ENCODE data around the gene A4GNT.

Gene A4GNT

DNA sequence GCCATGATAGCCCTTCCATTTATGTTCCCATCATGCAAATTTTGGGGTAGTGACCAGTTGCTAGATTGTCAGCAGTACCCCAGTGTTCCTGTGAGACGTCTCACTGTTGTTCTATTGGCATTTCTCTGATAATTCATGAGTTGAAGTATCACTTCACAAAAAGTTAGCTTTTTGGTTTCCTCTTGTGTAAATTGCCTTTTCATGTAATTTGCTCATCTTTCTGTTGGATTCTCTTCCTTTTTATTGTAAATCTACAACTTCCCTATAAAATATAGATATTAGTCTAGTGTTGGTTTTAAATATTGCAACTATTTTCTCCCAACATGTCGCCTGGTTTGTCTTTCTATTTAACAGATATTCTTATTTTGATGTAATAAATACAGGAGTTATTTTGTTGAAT is 7.5 kb upstream of the A4GNT start:
- Mint-ChIP-seq H3K4me1 (no peaks in the 10 kb centered on the region), H3K36me3 (ENCODE audit: low read depth) (no peaks in the 10 kb centered on the region), H3K27me3 (ENCODE audit: low read depth) (no peaks in the 10 kb centered on the region), H3K9me3 (peaks cover 3% of the 10 kb centered on the region), H3K4me3 (no peak overlapping the region), H3K27ac (no peak overlapping the region)
- TF ChIP-seq CTCF (IDR thresholded peaks at IDR 0.05; ENCODE audit: unreplicated experiment in 3 of 3) = no peak

DNA sequence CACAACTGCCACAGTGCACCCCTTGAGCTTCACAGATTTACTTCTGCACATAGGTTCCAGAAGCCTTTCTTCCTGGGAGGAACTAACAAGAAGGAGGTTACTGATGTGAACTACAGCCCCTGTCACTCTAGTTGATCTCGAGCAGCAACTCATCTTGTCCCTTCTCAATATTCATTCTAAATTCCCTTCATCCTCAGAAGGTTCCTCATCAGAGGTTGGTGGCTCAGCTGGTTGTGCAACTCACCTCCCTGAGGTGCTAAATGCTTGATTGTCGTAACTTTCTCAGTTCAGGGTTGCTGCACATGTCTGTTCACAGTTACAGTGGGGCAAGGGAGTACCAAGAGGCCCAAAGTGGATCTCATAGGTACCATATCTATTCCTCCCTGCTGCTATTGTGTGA is 5.7 kb upstream of the A4GNT start:
- Mint-ChIP-seq H3K4me3 (no peak overlapping the region), H3K4me1 (no peaks in the 10 kb centered on the region), H3K9me3 (no peaks in the 10 kb centered on the region), H3K27ac (no peak overlapping the region), H3K36me3 (ENCODE audit: low read depth) (no peaks in the 10 kb centered on the region), H3K27me3 (ENCODE audit: low read depth) (no peaks in the 10 kb centered on the region)
- TF ChIP-seq CTCF (IDR thresholded peaks at IDR 0.05; ENCODE audit: unreplicated experiment in 3 of 3) = no peak

- TF ChIP-seq CTCF (IDR thresholded peaks at IDR 0.05; ENCODE audit: unreplicated experiment in 3 of 3) = no peak
- Mint-ChIP-seq H3K9me3 (no peaks in the 10 kb centered on the region), H3K36me3 (ENCODE audit: low read depth) (no peaks in the 10 kb centered on the region), H3K4me1 (no peaks in the 10 kb centered on the region), H3K27ac (no peak overlapping the region), H3K4me3 (no peak overlapping the region), H3K27me3 (ENCODE audit: low read depth) (no peaks in the 10 kb centered on the region)
Measured at GRCh38 chr3:138136201-138136600, 4.0 kb upstream of the A4GNT start.

DNA sequence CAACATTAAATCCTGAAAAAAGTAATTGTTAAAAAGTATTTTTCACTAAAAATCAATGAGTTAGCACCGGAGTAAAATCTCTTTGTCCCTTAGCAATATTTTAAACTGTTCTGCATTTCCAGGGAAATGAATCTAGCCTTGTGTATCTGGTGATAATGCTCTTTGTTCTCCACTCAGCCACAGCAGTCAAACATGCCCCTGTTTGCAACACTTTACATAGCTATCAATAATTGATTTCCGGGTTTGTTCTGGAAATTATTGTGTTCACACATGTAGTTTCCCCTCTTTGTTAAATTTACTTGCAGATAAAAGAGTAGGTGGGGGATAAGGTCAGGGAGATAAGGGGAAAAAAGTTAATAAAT is 3.6 kb upstream of the A4GNT start:
- no peak for TF ChIP-seq CTCF (IDR thresholded peaks at IDR 0.05; ENCODE audit: unreplicated experiment in 3 of 3)
- H3K27ac Mint-ChIP-seq = no peak overlapping the region
- H3K9me3 Mint-ChIP-seq = no peaks in the 10 kb centered on the region
- no peaks in the 10 kb centered on the region for H3K4me1 Mint-ChIP-seq
- no peaks in the 10 kb centered on the region for H3K36me3 Mint-ChIP-seq (ENCODE audit: low read depth)
- H3K27me3 Mint-ChIP-seq (ENCODE audit: low read depth) = no peaks in the 10 kb centered on the region
- no peak overlapping the region for H3K4me3 Mint-ChIP-seq

GRCh38 chr3:138135146-138135832 is 3.1 kb upstream of the A4GNT start:
- Mint-ChIP-seq H3K36me3 (ENCODE audit: low read depth) (no peaks in the 10 kb centered on the region), H3K4me1 (no peaks in the 10 kb centered on the region), H3K9me3 (no peaks in the 10 kb centered on the region), H3K27ac (no peak overlapping the region), H3K4me3 (no peak overlapping the region), H3K27me3 (ENCODE audit: low read depth) (no peaks in the 10 kb centered on the region)
- TF ChIP-seq CTCF (IDR thresholded peaks at IDR 0.05; ENCODE audit: unreplicated experiment in 3 of 3) = no peak

DNA sequence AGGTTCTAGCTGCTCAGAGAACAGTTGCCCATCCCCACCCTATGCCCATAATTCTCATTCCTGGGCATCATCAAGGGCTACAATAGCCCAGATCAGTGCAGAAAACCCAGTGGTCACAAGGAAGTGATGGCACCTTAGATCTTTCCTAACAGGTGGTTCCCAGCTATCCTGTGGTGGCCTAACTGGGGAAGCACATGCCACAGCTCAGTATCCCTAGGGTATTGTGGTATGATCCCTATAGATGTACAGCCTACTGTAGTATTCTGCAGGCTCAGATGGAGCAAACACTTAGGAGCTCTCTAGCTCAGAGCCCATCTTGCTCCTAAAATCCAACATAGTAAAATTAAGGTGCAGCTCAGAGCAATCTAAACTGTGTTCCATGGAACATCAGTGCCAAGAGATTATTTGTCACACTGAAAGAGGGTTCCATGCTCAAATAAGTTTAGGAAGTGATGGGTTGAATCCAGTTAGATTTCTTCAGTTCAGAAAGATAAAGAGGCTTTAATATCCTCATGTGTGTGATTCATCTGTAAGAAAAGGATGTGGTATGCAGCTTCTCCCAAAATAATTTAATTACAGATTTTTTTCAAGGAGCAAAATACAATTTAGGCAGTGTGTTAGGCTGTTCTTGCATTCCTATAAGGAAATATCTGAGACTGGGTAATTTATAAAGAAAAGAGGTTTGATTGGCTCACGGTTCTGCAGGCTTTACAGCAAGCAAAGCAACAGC is 4.4 kb downstream of the A4GNT start:
- Mint-ChIP-seq H3K9me3 (no peaks in the 10 kb centered on the region), H3K4me1 (peaks cover 11% of the 10 kb centered on the region), H3K27ac (no peak overlapping the region), H3K36me3 (ENCODE audit: low read depth) (no peaks in the 10 kb centered on the region), H3K4me3 (no peak overlapping the region), H3K27me3 (ENCODE audit: low read depth) (no peaks in the 10 kb centered on the region)
- TF ChIP-seq CTCF (IDR thresholded peaks at IDR 0.05; ENCODE audit: unreplicated experiment in 3 of 3) = no peak

Data from nephron (organoid).